ENCODE data around the gene SMYD3. TPM values are rescaled to one million over a fixed set of nuclear protein-coding genes. Genes with fewer than 3 reads are reported as not detected.
"Not testable (repeated sequence)": the region's sequence is repeated elsewhere in the genome, so short reads cannot be mapped to it uniquely, and the experiment has no call there.

SMYD3 gene
- total and polyA plus RNA-seq, 10 of the 15 experiments (the other 5 are each of a cell fraction or from before 2014, with no cell fraction given): 18.3 to 54.0 (median 24.8) TPM

GRCh38 chr1:246029616-246030015, 477.5 kb downstream of the SMYD3 start (continued):
- TF ChIP-seq BCL3 (IDR thresholded peaks at IDR 0.05; ENCODE audit: borderline replicate concordance, insufficient read depth, low read depth, low read length, poor library complexity, severe bottlenecking): no peak

- CTCF ChIA-PET: interaction anchor here (1.2 kb wide), 1 partner anchor 92 kb away, joined by 3 read pairs; no protein-coding TSS in a partner anchor
- H3K27ac ChIP-seq (ENCODE audit: control insufficient read depth, insufficient read depth); POLR2A ChIA-PET; BruUV-seq (replicated peaks); DNase-seq (ENCODE audit: low read depth, low spot score); H2AFZ ChIP-seq (ENCODE audit: control insufficient read depth, low read depth, low read length); H3K9me3 ChIP-seq (replicated peaks; ENCODE audit: control insufficient read depth, insufficient read depth, low read length); ATAC-seq; intact Hi-C loops (cut with micrococcal nuclease; ENCODE audit: unreplicated experiment); H3K9ac ChIP-seq (ENCODE audit: control insufficient read depth, insufficient read depth, low read length); FAIRE-seq; in situ Hi-C loops (cut with MboI); H3K4me2 ChIP-seq (ENCODE audit: control insufficient read depth, insufficient read depth); H3K36me3 ChIP-seq (ENCODE audit: control insufficient read depth in 2 of 2, insufficient read depth in 2 of 2, low read length in 1 of 2); H3K79me2 ChIP-seq (ENCODE audit: control insufficient read depth, insufficient read depth, low read length); H3K27me3 ChIP-seq (replicated peaks in 1 of 2; ENCODE audit: control insufficient read depth in 2 of 2, insufficient read depth in 2 of 2, low read length in 1 of 2); H3K4me3 ChIP-seq; H4K20me1 ChIP-seq (ENCODE audit: control insufficient read depth, insufficient read depth); RAD21 ChIA-PET (ENCODE audit: unreplicated experiment): not testable (repeated sequence)
- H3K4me1 ChIP-seq (ENCODE audit: control insufficient read depth, insufficient read depth, low read length): peaks cover 14% of the 10 kb centered on the region
- SMC1A ChIA-PET (ENCODE audit: uncharacterized antibody, unreplicated experiment): interaction anchor here (0.9 to 1.1 kb wide), 3 partner anchors 8 to 256 kb away, joined by 3 to 4 read pairs (median 3); no protein-coding TSS in a partner anchor
- 100% methylated on average over 1 of the region's 1 CpG for WGBS (ENCODE audit: insufficient coverage, insufficient replicate concordance, low lambda C conversion rate, missing lambda C conversion rate)
Observed at GRCh38 chr1:246024118-246024517, 483.0 kb downstream of the SMYD3 start.

GRCh38 chr1:246020211-246020954, 486.7 kb downstream of the SMYD3 start:
- peak overlapping the region; percentile 52; the same call in 1 of the 2 replicates for H3K4me2 ChIP-seq (ENCODE audit: control insufficient read depth, insufficient read depth)
- ChIA-PET RAD21 (ENCODE audit: unreplicated experiment) (no interaction called here), POLR2A (no interaction called here), CTCF (interaction anchor here (0.8 to 1.8 kb wide), 4 partner anchors 9 to 867 kb away, joined by 3 to 7 read pairs (median 4); no protein-coding TSS in a partner anchor), SMC1A (ENCODE audit: uncharacterized antibody, unreplicated experiment) (interaction anchor here (0.7 to 1.5 kb wide), 3 partner anchors 10 to 39 kb away, joined by 3 to 4 read pairs (median 4); no protein-coding TSS in a partner anchor)
- no peaks in the 10 kb centered on the region for H3K36me3 ChIP-seq (ENCODE audit: control insufficient read depth in 2 of 2, insufficient read depth in 2 of 2, low read length in 1 of 2)
- in situ Hi-C loops (cut with MboI) (no loop called here), intact Hi-C loops (cut with micrococcal nuclease; ENCODE audit: unreplicated experiment) (no loop called here)
- H3K9me3 ChIP-seq (replicated peaks; ENCODE audit: control insufficient read depth, insufficient read depth, low read length): no peaks in the 10 kb centered on the region
- H3K79me2 ChIP-seq (ENCODE audit: control insufficient read depth, insufficient read depth, low read length): no peaks in the 10 kb centered on the region
- WGBS (ENCODE audit: insufficient coverage, insufficient replicate concordance, low lambda C conversion rate, missing lambda C conversion rate): 18% methylated on average over 6 of the region's 6 CpGs
- no peaks in the 10 kb centered on the region for H4K20me1 ChIP-seq (ENCODE audit: control insufficient read depth, insufficient read depth)
- H3K27me3 ChIP-seq (replicated peaks in 1 of 2; ENCODE audit: control insufficient read depth in 2 of 2, insufficient read depth in 2 of 2, low read length in 1 of 2): no peaks in the 10 kb centered on the region
- H3K4me1 ChIP-seq (ENCODE audit: control insufficient read depth, insufficient read depth, low read length): peaks cover 14% of the 10 kb centered on the region
- ATAC-seq (peak; percentile 81), DNase-seq (ENCODE audit: low read depth, low spot score) (no peak), FAIRE-seq (no peak)
- no peak overlapping the region for H2AFZ ChIP-seq (ENCODE audit: control insufficient read depth, low read depth, low read length)
- no peak overlapping the region for H3K9ac ChIP-seq (ENCODE audit: control insufficient read depth, insufficient read depth, low read length)
- BruUV-seq (replicated peaks): no TSS peak
- no peak overlapping the region for H3K27ac ChIP-seq (ENCODE audit: control insufficient read depth, insufficient read depth)
- H3K4me3 ChIP-seq: no peak overlapping the region
- TF ChIP-seq BMI1 (IDR thresholded peaks at IDR 0.05; ENCODE audit: borderline replicate concordance) (no peak), STAT1 (conservative IDR thresholded peaks at IDR 0.05) (no peak), FOXM1 (IDR thresholded peaks at IDR 0.05; ENCODE audit: low read depth, low read length) (peak; percentile 70; the same call in 1 of the 2 replicates), IKZF1 (conservative IDR thresholded peaks at IDR 0.05) (no peak), KDM1A (IDR thresholded peaks at IDR 0.05; ENCODE audit: borderline replicate concordance) (no peak), REST (IDR thresholded peaks at IDR 0.05; ENCODE audit: low read depth, low read length) (peak; percentile 13; the same call in 1 of the 2 replicates), NFIC (IDR thresholded peaks at IDR 0.05; ENCODE audit: low read depth, low read length) (peak; percentile 91), MTA3 (IDR thresholded peaks at IDR 0.05; ENCODE audit: borderline replicate concordance, low read length) (no peak; the same call in 1 of the 2 replicates)
